Peyer's patch (tissue), 4 donors: ENCODE results near the gene KLHDC7A.

Experiments
- POLR2A ChIP-seq, 2 donors: fragments of 450-650 bp; IDR thresholded peaks; one replicate each; pipeline ENCODE4 v1.5.1; 2017; ENCODE audit warnings: antibody characterized with exemption in 2 of 2, mild to moderate bottlenecking in 2 of 2, moderate library complexity in 2 of 2
- TF ChIP-seq, protein P1 (sequence below), 6 experiments: fragments of 450-650 bp in 4 of 6; fragments of 200-600 bp in 2 of 6; sonication (generic) in 1 of 6; IDR thresholded peaks; one replicate each; pipeline ENCODE4 v1.5.1; 2017 to 2019; ENCODE audit warnings: antibody characterized with exemption in 6 of 6, mild to moderate bottlenecking in 3 of 6, moderate library complexity in 1 of 6

DNA sequence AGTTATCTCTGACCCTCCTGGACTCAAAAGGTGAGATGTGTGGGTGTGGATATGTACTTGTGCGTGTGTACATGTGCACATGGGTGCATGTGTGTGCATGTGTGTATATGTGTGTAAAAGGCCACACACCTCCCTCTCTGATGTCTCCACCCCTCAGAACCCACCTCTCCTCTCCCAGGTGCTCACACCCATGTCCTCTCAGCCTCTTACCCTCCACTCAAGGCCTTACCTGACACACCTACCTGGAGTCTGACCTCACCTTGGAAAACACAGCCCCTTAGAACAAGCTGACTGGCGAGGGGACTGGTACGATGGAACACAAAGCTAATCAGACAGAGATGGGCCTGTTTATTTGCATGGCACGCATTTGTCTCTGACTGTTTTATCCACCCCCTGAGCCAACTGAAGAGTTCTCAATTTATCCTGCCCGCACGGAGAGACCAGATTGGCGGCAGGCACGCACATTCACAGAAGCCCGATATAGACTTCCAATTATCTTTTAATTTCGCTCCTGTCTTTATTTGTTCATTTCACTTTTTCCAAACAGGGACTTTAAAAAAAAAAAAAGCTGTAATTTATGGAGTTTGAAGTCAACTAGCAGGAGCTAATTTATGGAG lies 6.1 kb upstream of the KLHDC7A start:
- TF ChIP-seq, protein P1, sequence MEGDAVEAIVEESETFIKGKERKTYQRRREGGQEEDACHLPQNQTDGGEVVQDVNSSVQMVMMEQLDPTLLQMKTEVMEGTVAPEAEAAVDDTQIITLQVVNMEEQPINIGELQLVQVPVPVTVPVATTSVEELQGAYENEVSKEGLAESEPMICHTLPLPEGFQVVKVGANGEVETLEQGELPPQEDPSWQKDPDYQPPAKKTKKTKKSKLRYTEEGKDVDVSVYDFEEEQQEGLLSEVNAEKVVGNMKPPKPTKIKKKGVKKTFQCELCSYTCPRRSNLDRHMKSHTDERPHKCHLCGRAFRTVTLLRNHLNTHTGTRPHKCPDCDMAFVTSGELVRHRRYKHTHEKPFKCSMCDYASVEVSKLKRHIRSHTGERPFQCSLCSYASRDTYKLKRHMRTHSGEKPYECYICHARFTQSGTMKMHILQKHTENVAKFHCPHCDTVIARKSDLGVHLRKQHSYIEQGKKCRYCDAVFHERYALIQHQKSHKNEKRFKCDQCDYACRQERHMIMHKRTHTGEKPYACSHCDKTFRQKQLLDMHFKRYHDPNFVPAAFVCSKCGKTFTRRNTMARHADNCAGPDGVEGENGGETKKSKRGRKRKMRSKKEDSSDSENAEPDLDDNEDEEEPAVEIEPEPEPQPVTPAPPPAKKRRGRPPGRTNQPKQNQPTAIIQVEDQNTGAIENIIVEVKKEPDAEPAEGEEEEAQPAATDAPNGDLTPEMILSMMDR (IDR thresholded peaks at IDR 0.05) = no peak
- no peak for TF ChIP-seq POLR2A (IDR thresholded peaks at IDR 0.05)
